ENCODE data around the gene MBD4. TPM values are rescaled to one million over a fixed set of nuclear protein-coding genes. Genes with fewer than 3 reads are reported as not detected.

Gene MBD4
- polyA plus RNA-seq, 1 donor (not counting 4 experiments of a cell fraction or from before 2014, with no cell fraction given): 35.0 TPM

GRCh38 chr3:129428007-129428375, 11.8 kb downstream of the MBD4 start:
- H3K4me2 ChIP-seq (ENCODE audit: control insufficient read depth, extremely low read depth, insufficient read depth, low read depth, low read length): peak overlapping the region; percentile 100
- H3K79me2 ChIP-seq (ENCODE audit: control insufficient read depth, insufficient read depth, low read length): no peaks in the 10 kb centered on the region
- no peaks in the 10 kb centered on the region for H3K9me3 ChIP-seq (ENCODE audit: control insufficient read depth, low read depth, low read length)
- TF ChIP-seq CTCF (optimal IDR thresholded peaks at IDR 0.05 in 1 of 3, IDR thresholded peaks at IDR 0.05 in 1 of 3, conservative IDR thresholded peaks at IDR 0.05 in 1 of 3; ENCODE audit: extremely low read depth in 1 of 3, insufficient read depth in 2 of 3, low read length in 3 of 3) (no peak), EZH2 (IDR thresholded peaks at IDR 0.05; ENCODE audit: low read length) (no peak)
- H3K9ac ChIP-seq (ENCODE audit: control insufficient read depth, extremely low read depth, insufficient read depth, low read length): peak overlapping the region; percentile 64
- FAIRE-seq (no peak), DNase-seq (ENCODE audit: low read depth, low spot score) (no peak)
- dilution Hi-C loops (cut with MboI; ENCODE audit: extremely low pct_ligation_motif_present, low sequenced_read_pairs): no loop called here
- H3K9me1 ChIP-seq (ENCODE audit: control insufficient read depth, extremely low read depth, insufficient read depth, low read length): no peaks in the 10 kb centered on the region
- no peaks in the 10 kb centered on the region for H3K27me3 ChIP-seq (ENCODE audit: control insufficient read depth, extremely low read depth, insufficient read depth, low read length)
- H2AFZ ChIP-seq (ENCODE audit: control insufficient read depth, low read length): peak overlapping the region; percentile 93
- H3K4me3 ChIP-seq (ENCODE audit: control insufficient read depth in 2 of 3, extremely low read depth in 1 of 3, insufficient read depth in 2 of 3, low read depth in 1 of 3, low read length in 3 of 3): peak overlapping the region; percentile 34 to 86 (median 70)
- no peak overlapping the region for H3K27ac ChIP-seq (ENCODE audit: control insufficient read depth, insufficient read depth, low read length)
- peaks cover 7 to 14% of the 10 kb centered on the region in 2 experiments for H3K36me3 ChIP-seq (ENCODE audit: control insufficient read depth in 2 of 2, extremely low read depth in 1 of 2, insufficient read depth in 2 of 2, low read length in 2 of 2)
- peaks cover 36% of the 10 kb centered on the region for H3K4me1 ChIP-seq (ENCODE audit: control insufficient read depth, extremely low read depth, insufficient read depth, low read length)
- H4K20me1 ChIP-seq (ENCODE audit: control insufficient read depth, extremely low read depth, insufficient read depth, low read length): no peaks in the 10 kb centered on the region

GRCh38 chr3:129425619-129426018, 14.1 kb downstream of the MBD4 start:
- no peaks in the 10 kb centered on the region for H3K9me1 ChIP-seq (ENCODE audit: control insufficient read depth, extremely low read depth, insufficient read depth, low read length)
- H3K79me2 ChIP-seq (ENCODE audit: control insufficient read depth, insufficient read depth, low read length): no peaks in the 10 kb centered on the region
- no peaks in the 10 kb centered on the region for H4K20me1 ChIP-seq (ENCODE audit: control insufficient read depth, extremely low read depth, insufficient read depth, low read length)
- TF ChIP-seq CTCF (optimal IDR thresholded peaks at IDR 0.05 in 1 of 3, IDR thresholded peaks at IDR 0.05 in 1 of 3, conservative IDR thresholded peaks at IDR 0.05 in 1 of 3; ENCODE audit: extremely low read depth in 1 of 3, insufficient read depth in 2 of 3, low read length in 3 of 3) (no peak), EZH2 (IDR thresholded peaks at IDR 0.05; ENCODE audit: low read length) (no peak)
- no peak overlapping the region for H3K4me3 ChIP-seq (ENCODE audit: control insufficient read depth in 2 of 3, extremely low read depth in 1 of 3, insufficient read depth in 2 of 3, low read depth in 1 of 3, low read length in 3 of 3)
- dilution Hi-C loops (cut with MboI; ENCODE audit: extremely low pct_ligation_motif_present, low sequenced_read_pairs): no loop called here
- no peak overlapping the region for H3K27ac ChIP-seq (ENCODE audit: control insufficient read depth, insufficient read depth, low read length)
- no peak overlapping the region for H2AFZ ChIP-seq (ENCODE audit: control insufficient read depth, low read length)
- FAIRE-seq (no peak), DNase-seq (ENCODE audit: low read depth, low spot score) (no peak)
- peaks cover 36% of the 10 kb centered on the region for H3K4me1 ChIP-seq (ENCODE audit: control insufficient read depth, extremely low read depth, insufficient read depth, low read length)
- no peak overlapping the region for H3K9ac ChIP-seq (ENCODE audit: control insufficient read depth, extremely low read depth, insufficient read depth, low read length)
- H3K4me2 ChIP-seq (ENCODE audit: control insufficient read depth, extremely low read depth, insufficient read depth, low read depth, low read length): no peak overlapping the region
- H3K9me3 ChIP-seq (ENCODE audit: control insufficient read depth, low read depth, low read length): no peaks in the 10 kb centered on the region
- no peaks in the 10 kb centered on the region for H3K36me3 ChIP-seq (ENCODE audit: control insufficient read depth in 2 of 2, extremely low read depth in 1 of 2, insufficient read depth in 2 of 2, low read length in 2 of 2)
- H3K27me3 ChIP-seq (ENCODE audit: control insufficient read depth, extremely low read depth, insufficient read depth, low read length): no peaks in the 10 kb centered on the region
